Right lobe of liver (tissue), 4 donors: Measurements from ENCODE around the gene TRABD2B.

Source experiments
- POLR2A ChIP-seq: fragments of 450-650 bp; IDR thresholded peaks from one replicate; pipeline ENCODE4 v1.6.1; 2017; ENCODE audit warnings: antibody characterized with exemption, mild to moderate bottlenecking
- TF ChIP-seq, protein P1 (sequence below), 4 donors: fragments of 200-600 bp in 3 of 4; fragments of 450-650 bp in 1 of 4; IDR thresholded peaks; one replicate each; pipeline versions ENCODE4 v1.5.1 to v1.8.0; 2016 to 2022; ENCODE audit warnings: antibody characterized with exemption in 4 of 4, mild to moderate bottlenecking in 2 of 4
- donor health status: DM: no; HTN: no; CAD: no.
- donor health status: DM: no; HTN: no; CAD: no.
- donor health status: DM: no; HTN: yes; CAD: no.

DNA sequence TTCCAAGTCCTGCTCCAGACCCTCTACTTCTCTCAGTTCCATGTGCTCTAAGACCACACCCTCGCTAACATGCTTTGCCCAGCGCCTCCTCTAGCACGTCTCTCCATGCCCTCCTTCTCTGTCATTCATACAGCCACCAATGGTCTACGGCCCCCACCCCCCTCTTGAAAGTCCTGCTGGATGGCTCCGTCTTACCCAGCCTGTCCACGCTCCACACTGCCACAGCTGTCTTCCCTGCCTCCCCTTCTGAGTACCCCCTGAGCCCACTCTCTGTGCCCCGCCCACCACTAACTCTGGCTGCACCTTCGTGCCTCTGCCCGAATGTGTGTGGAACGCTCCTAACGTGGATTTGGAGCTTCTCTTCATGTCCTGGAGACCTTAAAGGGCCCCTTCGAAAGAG, 244.6 kb downstream of the TRABD2B start:
- TF ChIP-seq, protein P1, sequence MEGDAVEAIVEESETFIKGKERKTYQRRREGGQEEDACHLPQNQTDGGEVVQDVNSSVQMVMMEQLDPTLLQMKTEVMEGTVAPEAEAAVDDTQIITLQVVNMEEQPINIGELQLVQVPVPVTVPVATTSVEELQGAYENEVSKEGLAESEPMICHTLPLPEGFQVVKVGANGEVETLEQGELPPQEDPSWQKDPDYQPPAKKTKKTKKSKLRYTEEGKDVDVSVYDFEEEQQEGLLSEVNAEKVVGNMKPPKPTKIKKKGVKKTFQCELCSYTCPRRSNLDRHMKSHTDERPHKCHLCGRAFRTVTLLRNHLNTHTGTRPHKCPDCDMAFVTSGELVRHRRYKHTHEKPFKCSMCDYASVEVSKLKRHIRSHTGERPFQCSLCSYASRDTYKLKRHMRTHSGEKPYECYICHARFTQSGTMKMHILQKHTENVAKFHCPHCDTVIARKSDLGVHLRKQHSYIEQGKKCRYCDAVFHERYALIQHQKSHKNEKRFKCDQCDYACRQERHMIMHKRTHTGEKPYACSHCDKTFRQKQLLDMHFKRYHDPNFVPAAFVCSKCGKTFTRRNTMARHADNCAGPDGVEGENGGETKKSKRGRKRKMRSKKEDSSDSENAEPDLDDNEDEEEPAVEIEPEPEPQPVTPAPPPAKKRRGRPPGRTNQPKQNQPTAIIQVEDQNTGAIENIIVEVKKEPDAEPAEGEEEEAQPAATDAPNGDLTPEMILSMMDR (IDR thresholded peaks at IDR 0.05), result no peak
- TF ChIP-seq POLR2A, result no peak
